Measurements from ENCODE around the gene LDLRAD2.

DNA sequence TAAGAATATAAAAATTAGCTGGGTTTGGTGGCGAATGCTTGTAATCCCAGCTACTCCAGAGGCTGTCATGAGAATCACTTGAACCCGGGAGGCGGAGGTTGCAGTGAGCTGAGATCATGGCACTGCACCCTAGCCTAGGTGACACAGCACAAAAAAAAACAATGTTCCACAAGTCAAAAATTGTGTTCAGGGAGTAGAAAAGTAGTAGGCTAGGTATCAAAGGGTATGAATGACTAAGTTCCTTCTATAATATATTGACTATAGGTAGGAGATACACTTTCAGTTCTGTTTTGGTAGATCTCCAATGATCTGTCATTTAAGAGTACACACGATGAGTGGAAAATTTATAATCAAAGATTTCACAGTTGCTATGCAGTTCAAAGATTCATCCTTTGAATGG lies 45.9 kb upstream of the LDLRAD2 start:
- TF ChIP-seq, protein P1, sequence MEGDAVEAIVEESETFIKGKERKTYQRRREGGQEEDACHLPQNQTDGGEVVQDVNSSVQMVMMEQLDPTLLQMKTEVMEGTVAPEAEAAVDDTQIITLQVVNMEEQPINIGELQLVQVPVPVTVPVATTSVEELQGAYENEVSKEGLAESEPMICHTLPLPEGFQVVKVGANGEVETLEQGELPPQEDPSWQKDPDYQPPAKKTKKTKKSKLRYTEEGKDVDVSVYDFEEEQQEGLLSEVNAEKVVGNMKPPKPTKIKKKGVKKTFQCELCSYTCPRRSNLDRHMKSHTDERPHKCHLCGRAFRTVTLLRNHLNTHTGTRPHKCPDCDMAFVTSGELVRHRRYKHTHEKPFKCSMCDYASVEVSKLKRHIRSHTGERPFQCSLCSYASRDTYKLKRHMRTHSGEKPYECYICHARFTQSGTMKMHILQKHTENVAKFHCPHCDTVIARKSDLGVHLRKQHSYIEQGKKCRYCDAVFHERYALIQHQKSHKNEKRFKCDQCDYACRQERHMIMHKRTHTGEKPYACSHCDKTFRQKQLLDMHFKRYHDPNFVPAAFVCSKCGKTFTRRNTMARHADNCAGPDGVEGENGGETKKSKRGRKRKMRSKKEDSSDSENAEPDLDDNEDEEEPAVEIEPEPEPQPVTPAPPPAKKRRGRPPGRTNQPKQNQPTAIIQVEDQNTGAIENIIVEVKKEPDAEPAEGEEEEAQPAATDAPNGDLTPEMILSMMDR (IDR thresholded peaks at IDR 0.05) = no peak
- TF ChIP-seq MAZ (IDR thresholded peaks at IDR 0.05; ENCODE audit: borderline replicate concordance, low read depth, low read length) = no peak
- TF ChIP-seq NPAS2 (CRISPR knock-in tag; IDR thresholded peaks at IDR 0.05; ENCODE audit: borderline replicate concordance) = no peak
- TF ChIP-seq EP300 (IDR thresholded peaks at IDR 0.05) = no peak
- no peak for TF ChIP-seq SMC3 (IDR thresholded peaks at IDR 0.05)
- TF ChIP-seq MYC (IDR thresholded peaks at IDR 0.05; ENCODE audit: borderline replicate concordance, low read length) = no peak
- TF ChIP-seq CEBPB (IDR thresholded peaks at IDR 0.05) = no peak
- TF ChIP-seq PHF8 (IDR thresholded peaks at IDR 0.05; ENCODE audit: borderline replicate concordance, low read depth) = no peak
- TF ChIP-seq ESRRA (IDR thresholded peaks at IDR 0.05; ENCODE audit: borderline replicate concordance, low read length) = no peak
- TF ChIP-seq EHMT2 (IDR thresholded peaks at IDR 0.05; ENCODE audit: low read depth) = no peak

Measured in A549 (cell line).